A673 (cell line): ENCODE results near the gene DIP2C. TPM values are rescaled to one million over a fixed set of nuclear protein-coding genes. Genes with fewer than 3 reads are reported as not detected.

Source experiments
- BruUV-seq: library from RNA; stranded (reverse); fragments of 400-500 nt; replicated peaks from 2 replicates; lab custom pipeline; 2021; lab: Mats Ljungman, UMichigan
- CTCF ChIA-PET: fragments of 300-600 bp; sonication (Branson Sonifier 250); formaldehyde crosslinking; loops from one replicate; lab custom pipeline; 2022; ENCODE audit warnings: antibody characterized with exemption; lab: Charles Lee
- POLR2A ChIA-PET: fragments of 300-600 bp; sonication (Branson Sonifier 250); formaldehyde crosslinking; loops from one replicate; lab custom pipeline; 2022; ENCODE audit warnings: antibody characterized with exemption; ENCODE audit not compliant: low non-redundant PET; lab: Charles Lee
- DNase-seq: peaks from one replicate; pipeline ENCODE4 v3.0.0-alpha.2; 2015; ENCODE audit warnings: low spot score
- H3K27ac ChIP-seq: fragments of 200-600 bp; sonication (generic); 2 replicates; pipeline ENCODE4 v1.5.1; 2016; ENCODE audit warnings: mixed run types, low read depth, mild to moderate bottlenecking, mixed read lengths, antibody characterized with exemption, low read length; ENCODE audit not compliant: poor library complexity, severe bottlenecking
- H3K27me3 ChIP-seq: fragments of 200-600 bp; sonication (generic); replicated peaks from 2 replicates; pipeline ENCODE4 v1.6.1; 2017; ENCODE audit warnings: mixed run types, low read depth, mild to moderate bottlenecking, mixed read lengths, antibody characterized with exemption, low read length; ENCODE audit not compliant: insufficient read depth, poor library complexity
- H3K36me3 ChIP-seq: fragments of 200-600 bp; sonication (generic); 2 replicates; pipeline ENCODE4 v1.6.1; 2016; ENCODE audit warnings: mixed run types, mild to moderate bottlenecking, mixed read lengths, antibody characterized with exemption, low read length; ENCODE audit not compliant: insufficient read depth, poor library complexity, severe bottlenecking
- H3K4me1 ChIP-seq: fragments of 200-600 bp; sonication (generic); 2 replicates; pipeline ENCODE4 v1.6.1; 2017; ENCODE audit warnings: mixed run types, mild to moderate bottlenecking, mixed read lengths, antibody characterized with exemption, low read length; ENCODE audit not compliant: insufficient read depth, poor library complexity, severe bottlenecking
- H3K4me3 ChIP-seq: fragments of 200-600 bp; sonication (generic); 2 replicates; pipeline ENCODE4 v1.5.1; 2016; ENCODE audit warnings: low read depth, mixed run types, mild to moderate bottlenecking, mixed read lengths, low read length; ENCODE audit not compliant: poor library complexity, severe bottlenecking
- H3K9me3 ChIP-seq: fragments of 200-600 bp; sonication (generic); 2 replicates; pipeline ENCODE4 v1.6.1; 2016; ENCODE audit warnings: mixed run types, low read depth, mild to moderate bottlenecking, mixed read lengths, antibody characterized with exemption, low read length; ENCODE audit not compliant: poor library complexity, severe bottlenecking
- CTCF ChIP-seq: fragments of 300-800, 200-600 bp; sonication (generic); conservative IDR thresholded peaks from 2 replicates; pipeline ENCODE4 v1.5.1; 2017; ENCODE audit warnings: low read depth, mild to moderate bottlenecking, antibody characterized with exemption, low read length, moderate library complexity, mixed read lengths
- EZH2 ChIP-seq: fragments of 200-600 bp; sonication (generic); IDR thresholded peaks from 2 replicates; pipeline ENCODE4 v1.6.1; 2017; ENCODE audit warnings: borderline replicate concordance, low read depth, mild to moderate bottlenecking, mixed read lengths, antibody characterized with exemption, low read length; ENCODE audit not compliant: poor library complexity, severe bottlenecking
- intact Hi-C: fragments of 100-400 bp; cut with micrococcal nuclease; formaldehyde crosslinking; loops from one replicate; pipeline ENCODE4 v1.10.0; 2022; ENCODE audit not compliant: unreplicated experiment
- total RNA-seq: library from RNA; stranded (reverse); gene quantifications from 2 replicates; pipeline ENCODE4 v1.2.3, GENCODE V29; 2021

Gene DIP2C
- total RNA-seq, 1 experiment from 2014 or later = 13.2 TPM

- no peaks in the 10 kb centered on the region for H3K4me1 ChIP-seq
- no peaks in the 10 kb centered on the region for H3K27me3 ChIP-seq
- H3K27ac ChIP-seq = no peak overlapping the region
- no peak for DNase-seq
- no TSS peak for BruUV-seq
- no peaks in the 10 kb centered on the region for H3K36me3 ChIP-seq
- intact Hi-C loops = no loop called here
- H3K4me3 ChIP-seq = no peak overlapping the region
- ChIA-PET POLR2A (no interaction called here), CTCF (no interaction called here)
- TF ChIP-seq EZH2 = no peak
- TF ChIP-seq CTCF = no peak
- no peaks in the 10 kb centered on the region for H3K9me3 ChIP-seq
Measured at GRCh38 chr10:289581-289980, 399.9 kb downstream of the DIP2C start.

GRCh38 chr10:288316-289200 lies 400.9 kb downstream of the DIP2C start:
- TF ChIP-seq EZH2 (no peak), CTCF (no peak)
- ChIA-PET POLR2A (no interaction called here), CTCF (no interaction called here)
- intact Hi-C loops = no loop called here
- Histone ChIP-seq H3K4me1 (no peaks in the 10 kb centered on the region), H3K9me3 (no peaks in the 10 kb centered on the region), H3K27ac (no peak overlapping the region), H3K36me3 (no peaks in the 10 kb centered on the region), H3K27me3 (no peaks in the 10 kb centered on the region), H3K4me3 (no peak overlapping the region)
- no TSS peak for BruUV-seq
- DNase-seq = no peak

GRCh38 chr10:287814-288213 lies 401.7 kb downstream of the DIP2C start:
- H3K27me3 ChIP-seq = no peaks in the 10 kb centered on the region
- intact Hi-C loops = no loop called here
- DNase-seq = peak; percentile 16
- ChIA-PET POLR2A (no interaction called here), CTCF (no interaction called here)
- no peak overlapping the region for H3K4me3 ChIP-seq
- H3K27ac ChIP-seq = no peak overlapping the region
- no peaks in the 10 kb centered on the region for H3K9me3 ChIP-seq
- H3K4me1 ChIP-seq = no peaks in the 10 kb centered on the region
- no TSS peak for BruUV-seq
- TF ChIP-seq EZH2 (no peak), CTCF (0 out of 2 replicates have a peak, but pooled peaks have one; percentile 26)
- H3K36me3 ChIP-seq = no peaks in the 10 kb centered on the region
